D721Med (cell line): ENCODE results near the gene OR2H1.

Experiments used
- DNase-seq: peaks from one replicate; pipeline ENCODE4 v3.0.0; 2011; ENCODE audit warnings: low spot score; ENCODE audit not compliant: insufficient read length
- FAIRE-seq: peaks from 2 replicates; lab custom pipeline; 2011; peaks lifted over from hg19 to GRCh38; lab: Jason Lieb, UNC
- CTCF ChIP-seq: IDR thresholded peaks from 2 replicates; pipeline ENCODE4 v1.5.1; 2012; ENCODE audit warnings: mild to moderate bottlenecking, control low read depth; ENCODE audit not compliant: insufficient read depth; ENCODE audit errors: missing control alignments

The OR2H1 gene

GRCh38 chr6:29483186-29483585 lies 26.2 kb downstream of the OR2H1 start:
- FAIRE-seq (no peak), DNase-seq (no peak)
- no peak for TF ChIP-seq CTCF

- TF ChIP-seq CTCF = no peak
- FAIRE-seq (no peak), DNase-seq (no peak)
Measured at GRCh38 chr6:29483735-29484134, 26.8 kb downstream of the OR2H1 start.

GRCh38 chr6:29486577-29486976 lies 29.6 kb downstream of the OR2H1 start:
- FAIRE-seq = no peak
- no peak for DNase-seq

GRCh38 chr6:29487131-29487530 lies 30.2 kb downstream of the OR2H1 start:
- no peak for FAIRE-seq
- TF ChIP-seq CTCF = no peak

More at GRCh38 chr6:29486577-29486976, 29.6 kb downstream of the OR2H1 start:
- TF ChIP-seq CTCF = no peak

GRCh38 chr6:29487660-29488059 lies 30.7 kb downstream of the OR2H1 start, which contains the start of gene MAS1L:
Gene MAS1L (minus strand): TSS chr6:29487956. CDS start chr6:29487902, 54 bp downstream.
- FAIRE-seq (no peak), DNase-seq (no peak)
- TF ChIP-seq CTCF = no peak

More at GRCh38 chr6:29487131-29487530, 30.2 kb downstream of the OR2H1 start:
- no peak for DNase-seq

GRCh38 chr6:29488874-29489273 lies 31.9 kb downstream of the OR2H1 start:
- DNase-seq (no peak), FAIRE-seq (no peak)
- TF ChIP-seq CTCF = no peak

- FAIRE-seq (no peak), DNase-seq (no peak)
- TF ChIP-seq CTCF = no peak
Measured at GRCh38 chr6:29489286-29489685, 32.3 kb downstream of the OR2H1 start.
